KOPT-K1 (cell line): ENCODE results near the gene ALDH1A3.
"Not testable (repeated sequence)": the region's sequence is repeated elsewhere in the genome, so short reads cannot be mapped to it uniquely, and the experiment has no call there.

Source experiments
- H3K27ac ChIP-seq: fragments of 200-600 bp; sonication (generic); 2 replicates; pipeline ENCODE4 v1.5.1; 2016; ENCODE audit warnings: antibody characterized with exemption, mild to moderate bottlenecking, low read depth, low read length; ENCODE audit not compliant: poor library complexity, severe bottlenecking
- H3K36me3 ChIP-seq: fragments of 200-600 bp; sonication (generic); 2 replicates; pipeline ENCODE4 v1.5.1; 2017; ENCODE audit warnings: antibody characterized with exemption, mild to moderate bottlenecking, low read length, moderate library complexity; ENCODE audit not compliant: insufficient read depth
- H3K9me3 ChIP-seq: fragments of 200-600 bp; sonication (generic); 2 replicates; pipeline ENCODE4 v1.5.1; 2017; ENCODE audit warnings: antibody characterized with exemption, low read length, mild to moderate bottlenecking; ENCODE audit not compliant: insufficient read depth, poor library complexity, severe bottlenecking

The ALDH1A3 gene

DNA sequence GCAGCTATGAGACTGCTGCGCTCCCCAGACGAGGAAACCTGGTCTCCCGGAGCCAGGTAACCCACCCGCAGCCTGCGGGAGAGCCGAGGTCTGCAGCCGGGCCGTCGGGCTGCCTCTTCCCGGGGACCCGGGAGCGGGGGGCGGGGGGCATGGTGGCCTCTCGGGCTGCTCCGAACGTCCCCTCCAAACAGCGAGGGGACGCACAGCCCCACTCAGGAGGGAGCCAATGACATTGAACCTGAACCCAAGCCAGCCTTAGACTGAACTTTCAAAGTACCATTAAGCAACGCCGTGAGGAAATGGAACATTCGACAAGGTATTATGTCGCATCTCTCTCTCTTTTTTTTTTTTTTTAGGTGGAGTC lies 29.8 kb upstream of the ALDH1A3 start:
- H3K27ac ChIP-seq, result no peak overlapping the region
- no peaks in the 10 kb centered on the region for H3K9me3 ChIP-seq
- no peaks in the 10 kb centered on the region for H3K36me3 ChIP-seq

GRCh38 chr15:100851428-100852015 lies 28.1 kb upstream of the ALDH1A3 start:
- H3K9me3 ChIP-seq, H3K36me3 ChIP-seq, H3K27ac ChIP-seq: not testable (repeated sequence)

- Histone ChIP-seq H3K27ac (no peak overlapping the region), H3K9me3 (no peaks in the 10 kb centered on the region), H3K36me3 (no peaks in the 10 kb centered on the region)
These were observed 27.0 kb upstream of the ALDH1A3 start for GRCh38 chr15:100852630-100853029.

GRCh38 chr15:100853676-100854440 lies 25.8 kb upstream of the ALDH1A3 start:
- H3K36me3 ChIP-seq, result no peaks in the 10 kb centered on the region
- H3K27ac ChIP-seq, result no peak overlapping the region
- H3K9me3 ChIP-seq, result no peaks in the 10 kb centered on the region

GRCh38 chr15:100856867-100857266 lies 22.8 kb upstream of the ALDH1A3 start:
- H3K27ac ChIP-seq, result no peak overlapping the region
- H3K36me3 ChIP-seq, result no peaks in the 10 kb centered on the region
- H3K9me3 ChIP-seq, result no peaks in the 10 kb centered on the region

DNA sequence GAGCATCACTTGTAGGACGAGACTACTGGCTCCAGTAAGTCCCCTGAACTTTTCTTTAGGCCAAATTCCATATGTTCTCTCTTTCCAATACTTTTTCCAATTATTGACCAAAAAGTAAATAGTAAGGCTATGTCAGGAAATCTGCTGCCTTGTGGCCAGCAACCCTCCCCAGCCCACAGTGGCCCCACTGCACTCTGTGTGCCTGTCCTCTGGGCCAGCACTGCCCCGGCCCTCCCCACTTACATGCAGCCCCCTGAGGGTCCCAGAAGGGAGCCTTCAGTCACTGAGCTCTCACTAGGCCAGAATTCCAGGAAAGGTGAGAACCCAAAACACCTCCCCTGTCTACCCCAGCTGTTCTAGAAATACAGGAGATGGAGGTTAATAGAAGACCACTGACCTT lies 21.3 kb upstream of the ALDH1A3 start:
- no peak overlapping the region for H3K27ac ChIP-seq
- no peaks in the 10 kb centered on the region for H3K36me3 ChIP-seq
- H3K9me3 ChIP-seq, result no peaks in the 10 kb centered on the region

GRCh38 chr15:100859970-100860828 lies 19.4 kb upstream of the ALDH1A3 start:
- H3K27ac ChIP-seq, result no peak overlapping the region
- no peaks in the 10 kb centered on the region for H3K9me3 ChIP-seq
- no peaks in the 10 kb centered on the region for H3K36me3 ChIP-seq

DNA sequence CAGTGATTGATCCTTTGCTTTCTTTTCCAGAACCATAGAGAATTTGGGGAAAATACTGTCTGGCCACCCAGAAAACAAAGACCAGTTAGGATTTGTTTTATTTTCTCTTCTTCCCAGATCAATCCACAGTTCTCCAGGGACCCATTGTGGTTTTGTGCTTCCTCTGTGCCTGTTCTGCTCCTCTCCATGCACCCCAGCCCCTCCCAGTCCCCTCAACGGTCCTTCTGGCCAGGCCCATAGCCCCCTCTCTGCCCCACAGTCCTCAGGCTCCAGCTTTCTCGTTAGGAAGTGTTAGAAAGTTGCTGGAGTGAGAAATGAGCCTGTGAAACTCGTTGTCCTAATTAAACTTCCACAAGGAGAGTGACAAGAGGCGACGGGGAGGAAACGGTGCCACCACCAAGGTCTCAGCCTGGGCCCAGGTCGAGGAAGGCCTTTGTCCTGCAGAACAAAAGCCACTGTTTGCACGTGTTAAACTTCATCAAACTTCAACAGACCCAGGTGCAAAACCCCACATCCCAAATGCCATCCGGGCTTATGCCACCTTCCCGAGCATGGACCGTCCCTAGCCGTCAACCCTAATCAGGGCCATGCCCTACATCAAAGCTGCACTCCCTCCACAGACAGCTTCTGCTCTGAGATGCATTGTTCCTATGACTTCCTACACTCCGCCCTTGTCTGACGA lies 18.7 kb upstream of the ALDH1A3 start:
- Histone ChIP-seq H3K27ac (no peak overlapping the region), H3K36me3 (no peaks in the 10 kb centered on the region), H3K9me3 (no peaks in the 10 kb centered on the region)

DNA sequence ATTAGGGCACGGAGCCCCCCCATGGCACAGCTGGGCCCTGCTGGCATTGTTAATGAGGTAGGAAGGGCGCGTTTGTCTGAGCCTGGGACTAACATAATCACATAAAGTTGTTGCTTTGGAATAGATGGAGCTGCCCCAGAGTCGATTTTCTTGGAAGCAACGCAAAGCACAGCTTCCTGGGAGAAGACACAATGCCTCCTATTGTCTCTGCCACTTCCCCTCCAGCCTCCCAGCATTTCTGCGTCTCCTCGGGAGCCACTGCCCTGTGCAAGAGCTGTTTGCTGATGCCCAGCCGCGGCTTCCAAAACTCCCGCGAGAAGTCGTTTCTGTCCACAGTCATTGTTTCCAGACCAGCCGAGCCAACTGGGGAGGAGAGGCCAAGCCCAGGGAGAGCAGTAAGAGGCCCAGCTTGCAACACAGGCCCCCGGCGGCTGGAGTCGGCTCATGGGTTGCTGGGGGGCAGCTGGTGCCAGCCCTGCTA lies 18.1 kb upstream of the ALDH1A3 start:
- no peaks in the 10 kb centered on the region for H3K36me3 ChIP-seq
- no peaks in the 10 kb centered on the region for H3K9me3 ChIP-seq
- H3K27ac ChIP-seq, result no peak overlapping the region

DNA sequence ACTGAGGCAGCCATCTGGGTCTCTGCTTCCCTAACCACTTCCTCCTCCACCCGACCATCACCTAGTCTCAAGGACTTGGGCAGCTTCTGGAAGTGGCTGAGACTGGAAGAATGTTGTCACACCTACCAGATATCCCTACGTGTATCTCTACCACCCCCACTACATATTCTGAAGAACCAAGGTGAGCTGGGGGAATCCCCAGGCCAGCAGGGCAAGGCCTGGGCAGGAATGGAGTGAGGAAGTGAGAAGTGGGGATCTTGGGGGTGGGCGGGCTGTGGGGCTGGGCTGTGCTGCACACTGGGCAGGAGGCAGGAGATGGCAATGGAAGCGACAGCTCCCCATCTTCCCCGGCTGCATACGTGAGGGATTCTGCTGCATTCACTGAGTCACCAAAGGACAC lies 17.5 kb upstream of the ALDH1A3 start:
- no peaks in the 10 kb centered on the region for H3K9me3 ChIP-seq
- H3K36me3 ChIP-seq, result no peaks in the 10 kb centered on the region
- H3K27ac ChIP-seq, result no peak overlapping the region

GRCh38 chr15:100863075-100863795 lies 16.4 kb upstream of the ALDH1A3 start:
- Histone ChIP-seq H3K36me3 (no peaks in the 10 kb centered on the region), H3K9me3 (no peaks in the 10 kb centered on the region), H3K27ac (no peak overlapping the region)

GRCh38 chr15:100863796-100864267 lies 15.8 kb upstream of the ALDH1A3 start:
- Histone ChIP-seq H3K9me3 (peaks cover under 1% of the 10 kb centered on the region), H3K36me3 (no peaks in the 10 kb centered on the region), H3K27ac (no peak overlapping the region)

- Histone ChIP-seq H3K9me3 (peaks cover 11% of the 10 kb centered on the region), H3K36me3 (no peaks in the 10 kb centered on the region), H3K27ac (no peak overlapping the region)
These were observed 13.0 kb upstream of the ALDH1A3 start for GRCh38 chr15:100866386-100867330.
